Tibial nerve (tissue), 4 donors: ENCODE measurements around the gene ACOXL. TPM values are rescaled to one million over a fixed set of nuclear protein-coding genes. Genes with fewer than 3 reads are reported as not detected.

Experiments
- DNase-seq, 2 donors: peaks; one replicate each; pipeline ENCODE4 v3.0.0-alpha.2; 2019; ENCODE audit warnings: low spot score in 2 of 2
- H3K27ac ChIP-seq, 4 donors: fragments of 200-600 bp; sonication (generic) in 3 of 4; one replicate each; pipeline ENCODE4 v1.5.1; 2017 to 2019; ENCODE audit warnings: mild to moderate bottlenecking in 1 of 4
- H3K27me3 ChIP-seq, 2 donors: fragments of 200-600 bp; sonication (generic) in 1 of 2; one replicate each; pipeline versions ENCODE4 v1.5.1 to v1.6.0; 2017 to 2019
- H3K36me3 ChIP-seq, 3 donors: fragments of 200-600 bp; sonication (generic); one replicate each; pipeline ENCODE4 v1.5.1; 2018 to 2019
- H3K4me1 ChIP-seq, 4 donors: fragments of 200-600 bp; sonication (generic) in 3 of 4; one replicate each; pipeline ENCODE4 v1.5.1; 2017 to 2019
- H3K4me3 ChIP-seq, 4 donors: fragments of 200-600 bp; sonication (generic) in 3 of 4; one replicate each; pipeline ENCODE4 v1.5.1; 2017 to 2019; ENCODE audit warnings: mild to moderate bottlenecking in 1 of 4, moderate library complexity in 1 of 4
- H3K9me3 ChIP-seq, 4 donors: fragments of 200-600 bp; sonication (generic) in 3 of 4; one replicate each; pipeline ENCODE4 v1.5.1; 2017 to 2019
- CTCF ChIP-seq, 5 experiments: fragments of 200-600 bp in 3 of 5; fragments of 450-650 bp in 2 of 5; sonication (generic) in 3 of 5; IDR thresholded peaks; one replicate each; pipeline ENCODE4 v1.5.1; 2016 to 2019; ENCODE audit warnings: antibody characterized with exemption in 5 of 5, mild to moderate bottlenecking in 3 of 5, moderate library complexity in 2 of 5
- EP300 ChIP-seq, 2 donors: sonication (generic); formaldehyde crosslinking; IDR thresholded peaks; one replicate each; pipeline ENCODE4 v1.6.1; 2017; ENCODE audit warnings: antibody characterized with exemption in 2 of 2, mild to moderate bottlenecking in 1 of 2
- POLR2A ChIP-seq, 2 donors: fragments of 450-650 bp; IDR thresholded peaks; one replicate each; pipeline ENCODE4 v1.6.1; 2017; ENCODE audit warnings: antibody characterized with exemption in 2 of 2, mild to moderate bottlenecking in 2 of 2, moderate library complexity in 2 of 2
- WGBS, 2 donors: methylation state at CpG; one replicate each; pipeline ENCODE4 v1.1.5; 2018; 5-methylcytosine and 5-hydroxymethylcytosine counted together
- total RNA-seq, 4 donors: library from RNA; depleted of rRNA; stranded (reverse); fragments of >200 nt; gene quantifications; one replicate each; pipeline ENCODE4 v1.1.0, GENCODE V29; 2016

Gene ACOXL
- total RNA-seq, 4 donors from 2014 or later, result 0.30 TPM; not detected in 3

DNA sequence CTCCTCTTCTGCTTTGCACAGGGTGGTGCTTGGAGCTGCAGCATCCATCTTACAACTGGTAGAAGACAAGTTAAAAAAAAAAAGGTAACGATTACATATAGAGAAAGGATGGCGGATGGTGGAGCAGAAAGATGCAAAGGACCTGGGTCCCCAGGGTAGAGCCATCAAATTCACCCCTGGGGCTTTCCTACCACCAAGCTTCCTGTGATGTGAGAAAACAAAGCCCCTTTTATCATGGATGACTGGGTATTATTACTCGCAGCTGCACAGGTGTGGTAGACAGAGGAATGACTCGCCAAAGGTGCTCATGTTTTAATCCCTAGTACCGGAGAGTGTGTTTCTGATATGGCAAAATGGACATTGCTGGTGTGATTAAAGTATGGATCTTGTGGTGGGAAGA lies 1.3 kb upstream of the ACOXL start:
- peaks cover 0 to 60% of the 10 kb centered on the region in 2 donors for H3K27me3 ChIP-seq
- no peaks in the 10 kb centered on the region for H3K9me3 ChIP-seq
- H3K36me3 ChIP-seq, result no peaks in the 10 kb centered on the region
- WGBS, 2 donors, result 88 to 92% methylated on average over 5 of the region's 5 CpGs
- no peak for DNase-seq
- no peak overlapping the region for H3K27ac ChIP-seq
- no peak overlapping the region for H3K4me3 ChIP-seq
- TF ChIP-seq EP300 (IDR thresholded peaks at IDR 0.05) (no peak), POLR2A (IDR thresholded peaks at IDR 0.05) (no peak), CTCF (IDR thresholded peaks at IDR 0.05) (no peak)
- H3K4me1 ChIP-seq, result peaks cover 0 to 14% (median 5%) of the 10 kb centered on the region in 4 donors

DNA sequence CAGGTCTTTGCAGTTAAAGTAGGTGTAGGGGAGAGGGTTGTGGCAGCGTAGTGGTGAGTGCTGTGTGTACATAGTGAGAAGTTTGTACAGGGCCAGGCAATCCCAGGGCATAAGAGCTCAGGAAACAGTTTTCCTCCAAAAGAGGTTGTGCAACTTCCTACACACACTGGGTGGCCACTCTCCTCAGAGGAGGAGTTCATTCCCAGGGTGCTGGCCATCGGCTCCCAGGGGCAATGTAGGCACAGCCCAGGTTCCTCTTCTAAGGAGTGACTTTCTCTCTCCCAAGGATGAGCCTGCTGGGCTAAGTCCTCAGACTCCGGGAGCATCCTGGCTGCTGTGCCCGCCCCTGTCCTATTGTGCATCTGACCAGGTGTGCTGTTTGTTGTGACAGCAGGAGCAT lies 3.0 kb downstream of the ACOXL start:
- no peaks in the 10 kb centered on the region for H3K36me3 ChIP-seq
- H3K4me1 ChIP-seq, result peaks cover 0 to 14% (median 5%) of the 10 kb centered on the region in 4 donors
- WGBS, 2 donors, result 55 to 65% methylated on average over 4 of the region's 4 CpGs
- no peak overlapping the region for H3K4me3 ChIP-seq
- TF ChIP-seq EP300 (IDR thresholded peaks at IDR 0.05), result no peak
- TF ChIP-seq POLR2A (IDR thresholded peaks at IDR 0.05), result no peak
- no peak for TF ChIP-seq CTCF (IDR thresholded peaks at IDR 0.05)
- H3K9me3 ChIP-seq, result peaks cover 0 to 19% (median 2%) of the 10 kb centered on the region in 4 donors
- no peak overlapping the region for H3K27ac ChIP-seq
- DNase-seq, result no peak
- peaks cover 0 to 81% of the 10 kb centered on the region in 2 donors for H3K27me3 ChIP-seq

GRCh38 chr2:110737783-110738182 lies 5.4 kb downstream of the ACOXL start:
- peaks cover 0 to 19% (median 2%) of the 10 kb centered on the region in 4 donors for H3K9me3 ChIP-seq
- no peak overlapping the region for H3K27ac ChIP-seq
- no peak for DNase-seq
- H3K27me3 ChIP-seq, result peaks cover 0 to 66% of the 10 kb centered on the region in 2 donors
- no peaks in the 10 kb centered on the region for H3K36me3 ChIP-seq
- TF ChIP-seq POLR2A (IDR thresholded peaks at IDR 0.05), result no peak
- TF ChIP-seq EP300 (IDR thresholded peaks at IDR 0.05), result no peak
- no peak for TF ChIP-seq CTCF (IDR thresholded peaks at IDR 0.05)
- 65 to 66% methylated on average over 2 of the region's 2 CpGs for WGBS, 2 donors
- peaks cover 0 to 6% (median 2%) of the 10 kb centered on the region in 4 donors for H3K4me1 ChIP-seq
- no peak overlapping the region for H3K4me3 ChIP-seq

DNA sequence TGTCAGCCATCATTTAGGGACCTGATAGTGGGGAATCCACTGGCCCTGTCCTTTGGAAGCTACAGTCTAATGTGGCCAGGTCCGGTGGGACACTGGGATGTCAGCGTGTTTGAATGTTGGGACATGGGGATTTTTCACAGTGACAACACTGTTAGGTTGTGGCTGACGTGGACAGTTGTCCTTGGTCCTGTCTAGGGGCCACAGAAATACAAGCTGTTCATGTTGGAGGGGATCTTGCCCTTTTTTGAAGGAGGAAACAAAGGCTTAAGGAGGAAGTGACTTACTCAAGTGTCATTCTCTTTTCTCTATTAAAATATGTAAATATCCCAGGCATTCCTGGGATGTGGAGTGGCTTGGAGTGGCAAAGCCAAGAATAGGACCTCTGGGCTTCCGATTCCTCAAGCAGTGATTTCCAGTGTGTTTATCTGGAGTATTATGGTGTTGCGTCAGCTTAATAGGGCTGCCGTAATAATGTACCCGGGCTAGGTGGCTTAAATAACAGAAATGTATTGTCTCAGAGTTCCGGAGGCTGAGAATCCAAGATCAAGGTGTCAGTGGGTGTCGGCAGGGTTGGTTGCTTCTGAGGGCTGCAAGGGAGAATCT lies 8.5 kb downstream of the ACOXL start:
- H3K27ac ChIP-seq, result no peak overlapping the region
- peaks cover 0 to 41% of the 10 kb centered on the region in 2 donors for H3K27me3 ChIP-seq
- no peaks in the 10 kb centered on the region for H3K4me1 ChIP-seq
- H3K36me3 ChIP-seq, result no peaks in the 10 kb centered on the region
- no peak for DNase-seq
- WGBS, 2 donors, result 87% methylated on average over 9 of the region's 9 CpGs
- peaks cover 0 to 19% (median 2%) of the 10 kb centered on the region in 4 donors for H3K9me3 ChIP-seq
- no peak overlapping the region for H3K4me3 ChIP-seq
- no peak for TF ChIP-seq EP300 (IDR thresholded peaks at IDR 0.05)
- TF ChIP-seq CTCF (IDR thresholded peaks at IDR 0.05), result no peak
- TF ChIP-seq POLR2A (IDR thresholded peaks at IDR 0.05), result no peak

DNA sequence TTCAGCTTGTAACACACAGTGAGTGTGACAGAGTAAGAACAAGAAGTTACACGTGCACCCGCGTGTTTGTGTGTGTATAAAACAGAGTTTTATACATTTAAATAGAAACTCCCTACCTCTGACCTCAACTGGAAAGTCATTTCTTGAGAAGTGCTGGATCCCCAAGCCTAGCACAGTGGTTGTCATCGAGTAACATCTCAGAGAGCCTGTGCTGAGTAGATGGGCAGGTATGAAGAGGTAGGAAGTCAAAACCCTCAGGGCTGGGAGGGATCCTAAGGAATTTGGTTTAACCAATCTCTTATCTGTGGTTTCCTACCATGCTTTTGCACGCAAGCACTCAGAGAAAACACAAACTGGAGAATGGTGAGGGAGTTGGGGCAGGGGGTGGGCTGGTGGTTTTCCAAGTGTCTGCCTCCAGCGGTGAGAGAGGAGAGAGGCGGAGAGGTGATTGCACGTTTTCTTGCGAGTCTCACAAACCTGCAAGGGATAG lies 9.2 kb downstream of the ACOXL start:
- Histone ChIP-seq H3K4me3 (no peak overlapping the region), H3K27me3 (peaks cover 0 to 34% of the 10 kb centered on the region in 2 donors), H3K36me3 (no peaks in the 10 kb centered on the region), H3K27ac (no peak overlapping the region), H3K9me3 (peaks cover 0 to 19% (median 2%) of the 10 kb centered on the region in 4 donors), H3K4me1 (no peaks in the 10 kb centered on the region)
- TF ChIP-seq CTCF (IDR thresholded peaks at IDR 0.05) (no peak), POLR2A (IDR thresholded peaks at IDR 0.05) (no peak), EP300 (IDR thresholded peaks at IDR 0.05) (no peak)
- WGBS, 2 donors, result 61 to 67% methylated on average over 9 of the region's 9 CpGs
- no peak for DNase-seq
